Transverse colon (tissue), 4 donors: ENCODE data around the gene ZYG11A. TPM values are rescaled to one million over a fixed set of nuclear protein-coding genes. Genes with fewer than 3 reads are reported as not detected.

Source experiments
- DNase-seq: peaks from one replicate; pipeline ENCODE4 v3.0.0-alpha.2; 2019
- H3K27ac ChIP-seq, 4 donors: fragments of 200-600 bp; sonication (generic); 2 replicates each; pipeline ENCODE4 v1.5.1; 2016 to 2018; ENCODE audit warnings: inconsistent platforms in 4 of 4
- H3K27me3 ChIP-seq: fragments of 200-600 bp; sonication (generic); 2 replicates; pipeline ENCODE4 v1.5.1; 2017; ENCODE audit warnings: inconsistent platforms
- H3K36me3 ChIP-seq, 4 donors: fragments of 200-600 bp; sonication (generic); 2 replicates each; pipeline ENCODE4 v1.5.1; 2017 to 2019; ENCODE audit warnings: inconsistent platforms in 4 of 4
- H3K4me1 ChIP-seq, 4 donors: fragments of 200-600 bp; sonication (generic); 2 replicates each; pipeline ENCODE4 v1.5.1; 2017 to 2020; ENCODE audit warnings: inconsistent platforms in 4 of 4
- H3K4me3 ChIP-seq, 4 donors: fragments of 200-600 bp; sonication (generic); 1 replicate in 1 of 4; 2 replicates in 3 of 4; pipeline versions ENCODE4 v1.5.1 to v1.6.1; 2017 to 2019; ENCODE audit warnings: inconsistent platforms in 4 of 4
- H3K9me3 ChIP-seq, 2 donors: fragments of 200-600 bp; sonication (generic); 2 replicates each; pipeline ENCODE4 v1.5.1; 2017 to 2019; ENCODE audit warnings: inconsistent platforms in 2 of 2
- CTCF ChIP-seq, 5 experiments: fragments of 200-600 bp in 3 of 5; fragments of 450-650 bp in 2 of 5; sonication (generic) in 3 of 5; IDR thresholded peaks; 1 replicate in 2 of 5; 2 replicates in 3 of 5; pipeline ENCODE4 v1.5.1; 2016 to 2017; ENCODE audit warnings: antibody characterized with exemption in 5 of 5, inconsistent platforms in 3 of 5, mild to moderate bottlenecking in 2 of 5, moderate library complexity in 1 of 5
- EP300 ChIP-seq: sonication (generic); formaldehyde crosslinking; IDR thresholded peaks from one replicate; pipeline ENCODE4 v1.6.1; 2017; ENCODE audit warnings: antibody characterized with exemption, low read depth
- POLR2A ChIP-seq: fragments of 450-650 bp; IDR thresholded peaks from one replicate; pipeline ENCODE4 v1.6.1; 2016; ENCODE audit warnings: antibody characterized with exemption, mild to moderate bottlenecking, moderate library complexity
- POLR2AphosphoS5 ChIP-seq, 3 donors: sonication (generic); formaldehyde crosslinking; IDR thresholded peaks; one replicate each; pipeline ENCODE4 v1.6.1; 2016; ENCODE audit warnings: antibody characterized with exemption in 3 of 3
- WGBS, 2 donors: methylation state at CpG; one replicate each; pipeline ENCODE4 v1.1.5; 2018; ENCODE audit warnings: low coverage in 1 of 2; 5-methylcytosine and 5-hydroxymethylcytosine counted together
- in situ Hi-C, 4 donors: fragments of 200-750 bp; cut with MboI; loops; one replicate each; pipeline versions ENCODE4 v1.15.0 to v1.15.1; 2017; ENCODE audit warnings: low sequenced_read_pairs in 3 of 4, low pct_ligation_motif_present in 1 of 4, low pct_unique_long_range_greater_than_20kb in 1 of 4
- intact Hi-C: fragments of 100-400 bp; cut with DNase I; formaldehyde crosslinking; loops from one replicate; pipeline ENCODE4 v1.15.1; 2023; ENCODE audit warnings: low total_unique reads
- total RNA-seq, 4 donors: library from RNA; depleted of rRNA; stranded (reverse); fragments of >200 nt; gene quantifications; one replicate each; pipeline ENCODE4 v1.1.0, GENCODE V29; 2016

ZYG11A gene
- total RNA-seq, 4 donors from 2014 or later = 0.32 TPM; not detected in 3

- Histone ChIP-seq H3K4me1 (peaks cover 0 to 7% (median 1%) of the 10 kb centered on the region in 4 donors), H3K27ac (no peak overlapping the region), H3K36me3 (no peaks in the 10 kb centered on the region), H3K4me3 (no peak overlapping the region), H3K9me3 (no peaks in the 10 kb centered on the region), H3K27me3 (no peaks in the 10 kb centered on the region)
- 96% methylated on average over 13 of the region's 13 CpGs; no CpG with 5 or more reads in 1 of the 2 donors for WGBS, 2 donors
- DNase-seq = no peak
- in situ Hi-C loops = loop anchor here in 1 of 4 donors (25.0 kb wide), 1 partner anchor 283 kb away; the partner anchor contains the start of gene CPT2
- TF ChIP-seq EP300 (no peak), POLR2AphosphoS5 (IDR thresholded peaks at IDR 0.05) (no peak), CTCF (IDR thresholded peaks at IDR 0.05) (no peak), POLR2A (no peak)
- intact Hi-C loops = no loop called here
Measured at GRCh38 chr1:52904208-52904926, 61.8 kb downstream of the ZYG11A start.

- TF ChIP-seq POLR2A = no peak
- peak in 3 of 5 experiments; percentile 27 to 32 (median 30) for TF ChIP-seq CTCF (IDR thresholded peaks at IDR 0.05)
- in situ Hi-C loops (loop anchor here in 1 of 4 donors (25.0 kb wide), 1 partner anchor 282 kb away; the partner anchor contains the start of gene CPT2), intact Hi-C loops (no loop called here)
- H3K27ac ChIP-seq = no peak overlapping the region
- peaks cover 0 to 7% (median 1%) of the 10 kb centered on the region in 4 donors for H3K4me1 ChIP-seq
- no peaks in the 10 kb centered on the region for H3K36me3 ChIP-seq
- no peaks in the 10 kb centered on the region for H3K27me3 ChIP-seq
- no peaks in the 10 kb centered on the region for H3K9me3 ChIP-seq
- 73 to 95% methylated on average over 4 to 20 of the region's 20 CpGs for WGBS, 2 donors
- no peak overlapping the region for H3K4me3 ChIP-seq
- DNase-seq = no peak
Measured at GRCh38 chr1:52904927-52905698, 62.6 kb downstream of the ZYG11A start.

- H3K4me1 ChIP-seq = peaks cover 0 to 7% (median 1%) of the 10 kb centered on the region in 4 donors
- no peak overlapping the region for H3K4me3 ChIP-seq
- no peaks in the 10 kb centered on the region for H3K36me3 ChIP-seq
- WGBS, 2 donors = 93% methylated on average over 6 of the region's 6 CpGs; no CpG with 5 or more reads in 1 of the 2 donors
- in situ Hi-C loops (loop anchor here in 1 of 4 donors (25.0 kb wide), 1 partner anchor 281 kb away; the partner anchor contains the start of gene CPT2), intact Hi-C loops (no loop called here)
- DNase-seq = no peak
- no peak overlapping the region for H3K27ac ChIP-seq
- no peaks in the 10 kb centered on the region for H3K27me3 ChIP-seq
- no peaks in the 10 kb centered on the region for H3K9me3 ChIP-seq
- TF ChIP-seq EP300 (no peak), POLR2A (no peak), CTCF (IDR thresholded peaks at IDR 0.05) (no peak), POLR2AphosphoS5 (IDR thresholded peaks at IDR 0.05) (no peak)
Measured at GRCh38 chr1:52906135-52906603, 63.6 kb downstream of the ZYG11A start.
